ENCODE measurements around the gene BCR. TPM values are rescaled to one million over a fixed set of nuclear protein-coding genes. Genes with fewer than 3 reads are reported as not detected.

Gene BCR
- total and polyA plus RNA-seq, 2 of the 13 experiments (the other 11 are each of a cell fraction or from before 2014, with no cell fraction given): 19.9 to 33.6 TPM

DNA sequence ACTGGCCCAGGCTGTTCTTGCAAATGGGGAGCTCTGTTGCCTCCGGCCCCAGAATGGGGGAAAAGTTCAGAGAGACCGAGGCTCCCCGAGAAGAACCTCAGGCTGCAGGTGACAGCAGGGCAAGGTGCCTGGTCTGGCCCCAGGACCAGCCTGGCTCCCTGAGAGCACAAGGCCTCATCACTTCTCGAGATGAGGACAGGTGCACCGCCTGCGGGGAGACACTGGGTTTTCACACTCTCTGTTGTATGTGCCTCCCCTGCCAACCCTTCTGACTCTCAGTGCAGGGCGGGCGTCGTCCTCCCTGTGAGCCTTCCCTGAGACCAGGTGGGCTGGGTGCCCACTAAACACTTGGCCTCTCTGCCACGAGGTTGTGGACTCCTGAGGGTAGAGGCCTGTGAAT, 102.2 kb downstream of the BCR start:
- H3K27me3 ChIP-seq (ENCODE audit: control insufficient read depth in 1 of 2, insufficient read depth in 2 of 2, low read length in 2 of 2): no peaks in the 10 kb centered on the region
- intact Hi-C loops (cut with micrococcal nuclease; ENCODE audit: unreplicated experiment) (loop anchor here (5.0 kb wide), 1 partner anchor 35 kb away; no protein-coding TSS in a partner anchor), in situ Hi-C loops (cut with HindIII; ENCODE audit: extremely low pct_ligation_motif_present, low pct_unique_long_range_greater_than_20kb) (loop anchor here (5.0 to 25.0 kb wide), 2 partner anchors 105 to 320 kb away; no protein-coding TSS in a partner anchor)
- H3K4me2 ChIP-seq (ENCODE audit: low read depth, low read length): no peak overlapping the region
- TF ChIP-seq ZNF577 (CRISPR knock-in tag; IDR thresholded peaks at IDR 0.05; ENCODE audit: borderline replicate concordance, low read depth): no peak
- TF ChIP-seq, protein P1, sequence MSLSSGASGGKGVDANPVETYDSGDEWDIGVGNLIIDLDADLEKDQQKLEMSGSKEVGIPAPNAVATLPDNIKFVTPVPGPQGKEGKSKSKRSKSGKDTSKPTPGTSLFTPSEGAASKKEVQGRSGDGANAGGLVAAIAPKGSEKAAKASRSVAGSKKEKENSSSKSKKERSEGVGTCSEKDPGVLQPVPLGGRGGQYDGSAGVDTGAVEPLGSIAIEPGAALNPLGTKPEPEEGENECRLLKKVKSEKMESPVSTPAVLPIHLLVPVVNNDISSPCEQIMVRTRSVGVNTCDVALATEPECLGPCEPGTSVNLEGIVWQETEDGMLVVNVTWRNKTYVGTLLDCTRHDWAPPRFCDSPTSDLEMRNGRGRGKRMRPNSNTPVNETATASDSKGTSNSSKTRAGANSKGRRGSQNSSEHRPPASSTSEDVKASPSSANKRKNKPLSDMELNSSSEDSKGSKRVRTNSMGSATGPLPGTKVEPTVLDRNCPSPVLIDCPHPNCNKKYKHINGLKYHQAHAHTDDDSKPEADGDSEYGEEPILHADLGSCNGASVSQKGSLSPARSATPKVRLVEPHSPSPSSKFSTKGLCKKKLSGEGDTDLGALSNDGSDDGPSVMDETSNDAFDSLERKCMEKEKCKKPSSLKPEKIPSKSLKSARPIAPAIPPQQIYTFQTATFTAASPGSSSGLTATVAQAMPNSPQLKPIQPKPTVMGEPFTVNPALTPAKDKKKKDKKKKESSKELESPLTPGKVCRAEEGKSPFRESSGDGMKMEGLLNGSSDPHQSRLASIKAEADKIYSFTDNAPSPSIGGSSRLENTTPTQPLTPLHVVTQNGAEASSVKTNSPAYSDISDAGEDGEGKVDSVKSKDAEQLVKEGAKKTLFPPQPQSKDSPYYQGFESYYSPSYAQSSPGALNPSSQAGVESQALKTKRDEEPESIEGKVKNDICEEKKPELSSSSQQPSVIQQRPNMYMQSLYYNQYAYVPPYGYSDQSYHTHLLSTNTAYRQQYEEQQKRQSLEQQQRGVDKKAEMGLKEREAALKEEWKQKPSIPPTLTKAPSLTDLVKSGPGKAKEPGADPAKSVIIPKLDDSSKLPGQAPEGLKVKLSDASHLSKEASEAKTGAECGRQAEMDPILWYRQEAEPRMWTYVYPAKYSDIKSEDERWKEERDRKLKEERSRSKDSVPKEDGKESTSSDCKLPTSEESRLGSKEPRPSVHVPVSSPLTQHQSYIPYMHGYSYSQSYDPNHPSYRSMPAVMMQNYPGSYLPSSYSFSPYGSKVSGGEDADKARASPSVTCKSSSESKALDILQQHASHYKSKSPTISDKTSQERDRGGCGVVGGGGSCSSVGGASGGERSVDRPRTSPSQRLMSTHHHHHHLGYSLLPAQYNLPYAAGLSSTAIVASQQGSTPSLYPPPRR (CRISPR knock-in tag; IDR thresholded peaks at IDR 0.05; ENCODE audit: borderline replicate concordance): no peak
- TF ChIP-seq SSRP1 (CRISPR knock-in tag; IDR thresholded peaks at IDR 0.05): no peak
- no peak for TF ChIP-seq ZNF597 (CRISPR knock-in tag; IDR thresholded peaks at IDR 0.05)
- TF ChIP-seq NCOA1 (CRISPR knock-in tag; IDR thresholded peaks at IDR 0.05): no peak
- TF ChIP-seq ZNF674 (CRISPR knock-in tag; IDR thresholded peaks at IDR 0.05; ENCODE audit: low read depth): no peak
- no peak for TF ChIP-seq ZNF326 (CRISPR knock-in tag; IDR thresholded peaks at IDR 0.05; ENCODE audit: borderline replicate concordance)
- no peaks in the 10 kb centered on the region for H3K9me3 ChIP-seq (ENCODE audit: low read length)
- WGBS (ENCODE audit: low lambda C conversion rate): 100% methylated on average over 4 of the region's 10 CpGs
- H2AFZ ChIP-seq (ENCODE audit: low read length): no peak overlapping the region
- ChIA-PET POLR2A (interaction anchor here (1.0 to 1.1 kb wide), 4 partner anchors 8 to 127 kb away, joined by 3 to 18 read pairs (median 4); partner anchors contain the start of gene BCR), CTCF (ENCODE audit: low intra/inter-chr PET ratio, low total read pairs) (interaction anchor here (1.0 to 4.0 kb wide), 4 partner anchors 8 to 323 kb away, joined by 4 to 73 read pairs (median 11); partner anchors contain the start of gene BCR)
- H3K36me3 ChIP-seq (replicated peaks in 1 of 2; ENCODE audit: control insufficient read depth in 1 of 2, insufficient read depth in 2 of 2, low read length in 2 of 2): peaks cover 10 to 81% of the 10 kb centered on the region in 2 experiments
- H3K9ac ChIP-seq (ENCODE audit: insufficient read depth, low read depth, low read length): no peak overlapping the region
- ATAC-seq: no peak
- H3K4me1 ChIP-seq (ENCODE audit: insufficient read depth, low read length): peaks cover 38% of the 10 kb centered on the region
- H3K4me3 ChIP-seq (replicated peaks in 1 of 3; ENCODE audit: insufficient read depth in 1 of 3, low read depth in 2 of 3, low read length in 3 of 3): no peak overlapping the region
- H3K79me2 ChIP-seq (ENCODE audit: insufficient read depth, low read length): no peaks in the 10 kb centered on the region
- no peak for FAIRE-seq
- no peaks in the 10 kb centered on the region for H4K20me1 ChIP-seq (ENCODE audit: insufficient read depth, low read length)
- BruUV-seq (replicated peaks): no TSS peak
- no peak overlapping the region for H3K27ac ChIP-seq (ENCODE audit: extremely low read length, insufficient read depth, low read length)
- no peak for DNase-seq (ENCODE audit: low spot score)
